Type B pancreatic cell (in vitro differentiated cells): ENCODE results near the gene PPP1CB. TPM values are rescaled to one million over a fixed set of nuclear protein-coding genes. Genes with fewer than 3 reads are reported as not detected.
A peak's percentile ranks its signal among the peaks of the same experiment; 100 is the strongest.

Experiments used
- DNase-seq: peaks from one replicate; pipeline ENCODE4 v3.0.0; 2021; ENCODE audit warnings: mixed read lengths; ENCODE audit not compliant: unreplicated experiment; ENCODE audit errors: extremely low spot score
- H3K27ac Mint-ChIP-seq: 2 replicates; pipeline ENCODE4 v1.8.0; 2021; ENCODE audit warnings: mild to moderate bottlenecking, mixed read lengths
- H3K27me3 Mint-ChIP-seq: 2 replicates; pipeline ENCODE4 v1.8.0; 2021; ENCODE audit warnings: mixed read lengths
- H3K36me3 Mint-ChIP-seq: 2 replicates; pipeline ENCODE4 v1.8.0; 2021; ENCODE audit warnings: mixed read lengths
- H3K4me1 Mint-ChIP-seq: one replicate; pipeline ENCODE4 v1.8.0; 2021; ENCODE audit warnings: mixed read lengths; ENCODE audit not compliant: unreplicated experiment
- H3K4me3 Mint-ChIP-seq: 2 replicates; pipeline ENCODE4 v1.8.0; 2021; ENCODE audit warnings: mild to moderate bottlenecking, mixed read lengths
- H3K9me3 Mint-ChIP-seq: 2 replicates; pipeline ENCODE4 v1.8.0; 2021; ENCODE audit warnings: mixed read lengths
- total RNA-seq: library from RNA; stranded (reverse); gene quantifications from 2 replicates; pipeline ENCODE4 v1.2.1, GENCODE V29; 2021; ENCODE audit warnings: low replicate concordance
- TF ChIP-seq, protein P1 (sequence below): fragments of 200-600 bp; sonication (generic); conservative IDR thresholded peaks from 2 replicates; pipeline ENCODE4 v1.5.0; 2021; ENCODE audit warnings: antibody characterized with exemption, mild to moderate bottlenecking

PPP1CB gene
- total RNA-seq, 1 donor from 2014 or later, result 227 TPM

DNA sequence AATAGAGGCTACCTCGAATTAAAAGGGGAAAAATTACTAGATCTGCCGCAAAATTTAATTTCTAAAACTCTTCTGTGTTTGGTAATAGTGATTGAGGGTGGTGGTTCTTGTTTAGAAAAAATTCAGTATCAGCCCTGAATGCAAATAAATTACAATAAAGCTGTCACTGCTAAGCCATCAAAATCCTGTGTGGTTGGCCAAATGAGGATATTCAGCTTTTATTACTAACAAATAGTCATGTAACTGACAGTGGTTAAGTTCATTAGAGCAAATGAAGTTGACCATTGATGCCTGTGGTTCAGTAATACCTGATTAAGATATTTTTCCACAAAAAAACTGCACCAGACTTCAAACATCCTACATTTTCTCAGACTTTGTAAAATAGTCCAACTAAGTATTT is 14.4 kb downstream of the PPP1CB start:
- no peak overlapping the region for H3K4me3 Mint-ChIP-seq
- H3K9me3 Mint-ChIP-seq, result peaks cover 6% of the 10 kb centered on the region
- H3K36me3 Mint-ChIP-seq, result peaks cover 26% of the 10 kb centered on the region
- peaks cover 36% of the 10 kb centered on the region for H3K4me1 Mint-ChIP-seq
- no peak for DNase-seq
- H3K27ac Mint-ChIP-seq, result no peak overlapping the region
- TF ChIP-seq, protein P1, sequence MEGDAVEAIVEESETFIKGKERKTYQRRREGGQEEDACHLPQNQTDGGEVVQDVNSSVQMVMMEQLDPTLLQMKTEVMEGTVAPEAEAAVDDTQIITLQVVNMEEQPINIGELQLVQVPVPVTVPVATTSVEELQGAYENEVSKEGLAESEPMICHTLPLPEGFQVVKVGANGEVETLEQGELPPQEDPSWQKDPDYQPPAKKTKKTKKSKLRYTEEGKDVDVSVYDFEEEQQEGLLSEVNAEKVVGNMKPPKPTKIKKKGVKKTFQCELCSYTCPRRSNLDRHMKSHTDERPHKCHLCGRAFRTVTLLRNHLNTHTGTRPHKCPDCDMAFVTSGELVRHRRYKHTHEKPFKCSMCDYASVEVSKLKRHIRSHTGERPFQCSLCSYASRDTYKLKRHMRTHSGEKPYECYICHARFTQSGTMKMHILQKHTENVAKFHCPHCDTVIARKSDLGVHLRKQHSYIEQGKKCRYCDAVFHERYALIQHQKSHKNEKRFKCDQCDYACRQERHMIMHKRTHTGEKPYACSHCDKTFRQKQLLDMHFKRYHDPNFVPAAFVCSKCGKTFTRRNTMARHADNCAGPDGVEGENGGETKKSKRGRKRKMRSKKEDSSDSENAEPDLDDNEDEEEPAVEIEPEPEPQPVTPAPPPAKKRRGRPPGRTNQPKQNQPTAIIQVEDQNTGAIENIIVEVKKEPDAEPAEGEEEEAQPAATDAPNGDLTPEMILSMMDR, result no peak
- no peaks in the 10 kb centered on the region for H3K27me3 Mint-ChIP-seq

DNA sequence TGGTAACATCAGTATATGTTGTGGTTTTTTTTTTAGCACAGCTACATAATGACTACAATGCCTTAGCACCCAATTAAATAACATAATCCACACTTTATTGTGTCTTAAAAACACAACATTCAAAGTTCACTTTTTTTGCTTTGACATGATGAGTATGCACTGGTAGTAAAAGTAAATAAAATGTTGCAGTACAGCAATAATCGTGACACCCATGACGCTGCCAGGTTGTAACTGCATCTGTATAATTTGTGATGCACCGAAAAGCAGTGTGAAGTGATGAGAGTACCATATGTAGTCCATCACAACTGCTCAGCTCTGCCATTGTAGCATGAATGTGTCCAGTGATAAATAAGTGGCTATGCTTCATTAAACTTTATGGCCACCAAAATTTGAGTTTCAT is 15.7 kb downstream of the PPP1CB start:
- Mint-ChIP-seq H3K4me3 (no peak overlapping the region), H3K4me1 (peaks cover 32% of the 10 kb centered on the region), H3K27me3 (no peaks in the 10 kb centered on the region), H3K9me3 (peaks cover 6% of the 10 kb centered on the region), H3K27ac (no peak overlapping the region), H3K36me3 (peaks cover 22% of the 10 kb centered on the region)
- TF ChIP-seq, protein P1, result no peak
- no peak for DNase-seq

DNA sequence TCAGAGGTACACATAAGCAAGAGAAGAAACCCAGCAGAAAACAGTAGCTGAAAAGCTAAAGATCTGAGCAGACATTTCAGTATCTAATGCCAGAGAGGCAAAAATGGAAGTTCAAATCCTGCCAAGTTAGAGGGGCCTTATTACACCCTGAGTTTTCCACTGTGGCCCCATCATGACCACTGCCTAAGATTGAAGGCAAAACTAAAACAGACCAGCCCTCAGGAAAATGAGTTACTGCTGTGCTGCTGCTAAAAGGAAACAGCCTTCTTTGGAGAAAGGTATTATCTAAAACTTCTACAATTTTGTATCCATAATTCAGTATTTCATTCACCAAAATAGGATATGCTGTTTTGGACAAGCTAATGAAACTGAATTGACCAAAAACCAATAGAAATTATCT is 16.8 kb downstream of the PPP1CB start:
- H3K4me3 Mint-ChIP-seq, result no peak overlapping the region
- H3K27ac Mint-ChIP-seq, result no peak overlapping the region
- peaks cover 6% of the 10 kb centered on the region for H3K9me3 Mint-ChIP-seq
- H3K36me3 Mint-ChIP-seq, result peaks cover 22% of the 10 kb centered on the region
- H3K4me1 Mint-ChIP-seq, result peaks cover 28% of the 10 kb centered on the region
- TF ChIP-seq, protein P1, result no peak
- no peaks in the 10 kb centered on the region for H3K27me3 Mint-ChIP-seq
- DNase-seq, result no peak

DNA sequence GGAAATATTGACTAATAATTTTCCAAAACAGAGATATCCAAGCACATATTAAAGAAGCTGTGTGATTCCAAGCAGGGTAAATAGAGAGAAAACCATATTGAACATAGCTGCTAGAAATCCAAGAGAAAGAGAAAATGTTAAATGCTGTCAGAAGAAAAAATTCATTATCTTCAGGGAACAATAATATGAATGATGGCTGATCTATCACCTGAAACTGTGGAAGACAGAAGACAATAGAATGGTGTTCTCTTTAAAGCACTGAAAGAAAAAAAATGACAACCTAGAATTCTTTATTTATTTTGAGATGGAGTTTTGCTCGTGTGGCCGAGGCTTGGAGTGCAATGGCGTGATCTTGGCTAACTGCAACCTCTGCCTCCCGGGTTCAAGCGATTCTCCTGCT is 17.3 kb downstream of the PPP1CB start:
- H3K4me3 Mint-ChIP-seq, result no peak overlapping the region

DNA sequence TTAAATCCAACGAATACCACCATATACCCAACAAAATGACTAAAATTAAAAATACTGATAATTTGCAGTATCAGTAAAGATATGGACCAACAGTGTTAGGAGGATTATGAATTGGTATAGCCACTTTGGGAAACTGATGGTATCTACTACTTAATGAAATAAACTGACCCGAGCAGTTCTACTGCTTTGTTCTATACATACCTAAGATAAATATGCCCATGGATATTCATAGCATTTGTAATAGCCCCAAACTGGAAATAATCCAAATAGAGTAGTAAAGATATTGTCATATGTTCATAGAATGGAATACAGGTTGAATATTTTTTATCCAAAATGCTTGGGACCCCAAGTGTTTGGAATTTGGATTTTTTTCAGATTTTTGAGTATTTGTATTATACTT is 20.7 kb downstream of the PPP1CB start:
- H3K4me3 Mint-ChIP-seq, result peak overlapping the region; percentile 14
- H3K27me3 Mint-ChIP-seq, result no peaks in the 10 kb centered on the region
- TF ChIP-seq, protein P1, result no peak
- H3K9me3 Mint-ChIP-seq, result peaks cover 6% of the 10 kb centered on the region
- no peak for DNase-seq
- peaks cover 14% of the 10 kb centered on the region for H3K36me3 Mint-ChIP-seq
- H3K27ac Mint-ChIP-seq, result no peak overlapping the region
- peaks cover 16% of the 10 kb centered on the region for H3K4me1 Mint-ChIP-seq

More for the DNA sequence above, 17.3 kb downstream of the PPP1CB start:
- peaks cover 25% of the 10 kb centered on the region for H3K4me1 Mint-ChIP-seq
- TF ChIP-seq, protein P1, result no peak
- peaks cover 22% of the 10 kb centered on the region for H3K36me3 Mint-ChIP-seq
- no peaks in the 10 kb centered on the region for H3K27me3 Mint-ChIP-seq
- peaks cover 6% of the 10 kb centered on the region for H3K9me3 Mint-ChIP-seq
- DNase-seq, result no peak
- H3K27ac Mint-ChIP-seq, result no peak overlapping the region

DNA sequence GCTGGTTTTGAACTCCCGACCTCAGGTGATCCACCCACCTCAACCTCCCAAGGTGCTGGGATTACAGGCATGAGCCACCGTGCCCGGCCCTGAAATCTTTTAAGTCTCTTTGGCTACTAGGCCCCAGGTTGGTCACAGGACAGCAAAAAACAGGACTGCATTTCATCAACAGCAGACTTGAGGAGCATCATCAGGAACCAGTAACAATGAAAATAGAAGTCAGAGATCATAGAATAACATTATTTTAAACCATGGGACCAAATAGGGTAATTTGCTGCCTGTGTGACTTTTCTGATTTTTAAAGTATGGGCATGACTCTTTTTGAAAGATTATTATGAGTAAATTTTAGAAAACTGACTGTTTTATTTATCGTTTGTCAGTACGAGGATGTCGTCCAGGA is 24.8 kb downstream of the PPP1CB start:
- Mint-ChIP-seq H3K4me1 (peaks cover 12% of the 10 kb centered on the region), H3K27me3 (no peaks in the 10 kb centered on the region), H3K9me3 (no peaks in the 10 kb centered on the region), H3K4me3 (no peak overlapping the region), H3K36me3 (peaks cover 12% of the 10 kb centered on the region), H3K27ac (no peak overlapping the region)
- TF ChIP-seq, protein P1, result no peak
- no peak for DNase-seq
